H1 (cell line): ENCODE measurements around the gene TMEM255A. TPM values are rescaled to one million over a fixed set of nuclear protein-coding genes. Genes with fewer than 3 reads are reported as not detected.

ENCODE experiments used
- CTCF ChIA-PET: fragments of 300-600 bp; sonication (Branson Sonifier 250); formaldehyde crosslinking; loops from one replicate; lab custom pipeline; 2021; ENCODE audit not compliant: partially characterized antibody; lab: Charles Lee
- POLR2A ChIA-PET: fragments of 300-600 bp; sonication (Branson Sonifier 250); formaldehyde crosslinking; loops from one replicate; lab custom pipeline; 2021; ENCODE audit warnings: inconsistent platforms; ENCODE audit not compliant: partially characterized antibody; lab: Charles Lee
- DNase-seq, 2 experiments: peaks; one replicate each; pipeline versions ENCODE4 v3.0.0 to v3.0.0-alpha.2; 2010 to 2022; ENCODE audit warnings: low spot score in 2 of 2, low read depth in 1 of 2, mixed read lengths in 1 of 2
- FAIRE-seq: peaks from 2 replicates; lab custom pipeline; 2011; peaks lifted over from hg19 to GRCh38; lab: Jason Lieb, UNC
- H2AFZ ChIP-seq: 2 replicates; pipeline ENCODE4 v1.8.1; 2012; ENCODE audit warnings: low read length, inconsistent platforms
- H2AK5ac ChIP-seq: 2 replicates; pipeline ENCODE4 v1.6.1; 2013; ENCODE audit warnings: low read depth, low read length
- H2BK120ac ChIP-seq: replicated peaks from 2 replicates; pipeline ENCODE3; 2013; ENCODE audit warnings: low read depth, low read length, inconsistent platforms
- H2BK12ac ChIP-seq: 2 replicates; pipeline ENCODE4 v1.6.1; 2013; ENCODE audit warnings: low read depth, low read length
- H2BK15ac ChIP-seq: 2 replicates; pipeline ENCODE4 v1.6.1; 2013; ENCODE audit warnings: low read length
- H2BK20ac ChIP-seq: 2 replicates; pipeline ENCODE4 v1.6.1; 2013; ENCODE audit warnings: low read length
- H2BK5ac ChIP-seq: 2 replicates; pipeline ENCODE4 v1.6.1; 2013; ENCODE audit warnings: low read depth, low read length
- H3K14ac ChIP-seq: 2 replicates; pipeline ENCODE4 v1.6.1; 2013; ENCODE audit warnings: inconsistent platforms; ENCODE audit not compliant: insufficient read length
- H3K18ac ChIP-seq: 2 replicates; pipeline ENCODE4 v1.6.1; 2013; ENCODE audit warnings: low read length; ENCODE audit errors: extremely low read depth
- H3K23ac ChIP-seq: 2 replicates; pipeline ENCODE4 v1.6.1; 2013; ENCODE audit warnings: inconsistent platforms; ENCODE audit not compliant: insufficient read length
- H3K23me2 ChIP-seq: 2 replicates; pipeline ENCODE4 v1.6.1; 2013; ENCODE audit warnings: low read depth, low read length
- H3K27ac ChIP-seq: 2 replicates; pipeline ENCODE4 v1.6.1; 2011; ENCODE audit warnings: low read depth, low read length, inconsistent platforms
- H3K27me3 ChIP-seq, 4 experiments: replicated peaks in 1 of 4; 1 replicate in 1 of 4; 2 replicates in 3 of 4; pipeline versions ENCODE4 v1.6.1 to v1.8.1; 2011 to 2013; ENCODE audit warnings: low read length in 3 of 4, mild to moderate bottlenecking in 3 of 4, inconsistent platforms in 2 of 4, mixed read lengths in 2 of 4, moderate library complexity in 1 of 4; ENCODE audit not compliant: control insufficient read depth in 3 of 4, insufficient read depth in 3 of 4; ENCODE audit errors: extremely low read depth in 1 of 4
- H3K36me3 ChIP-seq, 4 experiments: 2 replicates each; pipeline versions ENCODE4 v1.6.1 to v1.8.1; 2011 to 2013; ENCODE audit warnings: mild to moderate bottlenecking in 4 of 4, low read length in 3 of 4, moderate library complexity in 2 of 4, control low read depth in 1 of 4, inconsistent platforms in 1 of 4; ENCODE audit not compliant: insufficient read depth in 4 of 4, control insufficient read depth in 2 of 4
- H3K4ac ChIP-seq: replicated peaks from 2 replicates; pipeline ENCODE3; 2013; ENCODE audit warnings: low read length, low read depth, mixed read lengths, inconsistent platforms; ENCODE audit not compliant: insufficient read length
- H3K4me1 ChIP-seq, 4 experiments: replicated peaks in 1 of 4; 1 replicate in 1 of 4; 2 replicates in 3 of 4; pipeline versions ENCODE4 v1.6.1 to v1.8.1; 2011 to 2013; ENCODE audit warnings: low read length in 3 of 4, inconsistent platforms in 2 of 4, mixed read lengths in 1 of 4; ENCODE audit not compliant: insufficient read depth in 4 of 4, control insufficient read depth in 3 of 4
- H3K4me2 ChIP-seq, 2 experiments: 2 replicates each; pipeline versions ENCODE4 v1.6.1 to v1.8.1; 2011 to 2013; ENCODE audit warnings: low read depth in 2 of 2, low read length in 2 of 2, control low read depth in 1 of 2, inconsistent platforms in 1 of 2, mild to moderate bottlenecking in 1 of 2; ENCODE audit not compliant: insufficient read depth in 1 of 2
- H3K4me3 ChIP-seq, 4 experiments: fragments of 200-600, 300-600 bp in 1 of 4; sonication (generic), shearing (Covaris generic), sonication (Bioruptor Twin) in 1 of 4; 2 replicates each; pipeline versions ENCODE4 v1.5.1 to v1.8.1; 2011 to 2016; ENCODE audit warnings: low read length in 4 of 4, low read depth in 3 of 4, control low read depth in 2 of 4, inconsistent platforms in 2 of 4, mild to moderate bottlenecking in 2 of 4, mixed read lengths in 1 of 4, moderate library complexity in 1 of 4; ENCODE audit not compliant: insufficient read depth in 2 of 4; ENCODE audit errors: extremely low read depth in 1 of 4
- H3K56ac ChIP-seq: replicated peaks from 2 replicates; pipeline ENCODE3; 2013; ENCODE audit warnings: low read depth, mild to moderate bottlenecking, mixed read lengths, low read length, inconsistent platforms; ENCODE audit not compliant: insufficient read length
- H3K79me1 ChIP-seq: 2 replicates; pipeline ENCODE4 v1.6.1; 2013; ENCODE audit warnings: low read depth, low read length, control low read depth
- H3K79me2 ChIP-seq, 2 experiments: 2 replicates each; pipeline versions ENCODE4 v1.6.1 to v1.8.1; 2012 to 2013; ENCODE audit warnings: low read length in 2 of 2, mild to moderate bottlenecking in 2 of 2, inconsistent platforms in 1 of 2; ENCODE audit not compliant: insufficient read depth in 2 of 2, control insufficient read depth in 1 of 2
- H3K9ac ChIP-seq, 4 experiments: replicated peaks in 1 of 4; 1 replicate in 1 of 4; 2 replicates in 3 of 4; pipeline versions ENCODE4 v1.6.1 to v1.8.1; 2011 to 2013; ENCODE audit warnings: low read depth in 3 of 4, low read length in 3 of 4, control low read depth in 2 of 4, mild to moderate bottlenecking in 2 of 4, moderate library complexity in 2 of 4, inconsistent platforms in 1 of 4; ENCODE audit errors: extremely low read depth in 1 of 4
- H3K9me3 ChIP-seq, 2 experiments: 2 replicates each; pipeline versions ENCODE4 v1.6.1 to v1.8.1; 2012 to 2013; ENCODE audit warnings: mild to moderate bottlenecking in 2 of 2, moderate library complexity in 2 of 2, control low read depth in 1 of 2, inconsistent platforms in 1 of 2, low read depth in 1 of 2, low read length in 1 of 2, mixed read lengths in 1 of 2; ENCODE audit not compliant: insufficient read depth in 2 of 2
- H4K20me1 ChIP-seq, 2 experiments: replicated peaks in 1 of 2; 2 replicates each; pipeline versions ENCODE3 to v1.8.1; 2011 to 2013; ENCODE audit warnings: inconsistent platforms in 2 of 2, low read length in 2 of 2, mild to moderate bottlenecking in 1 of 2; ENCODE audit not compliant: insufficient read depth in 2 of 2, control insufficient read depth in 1 of 2
- H4K5ac ChIP-seq: 2 replicates; pipeline ENCODE4 v1.6.1; 2013; ENCODE audit warnings: low read length, low read depth, mixed read lengths, inconsistent platforms; ENCODE audit not compliant: insufficient read length
- H4K8ac ChIP-seq: 2 replicates; pipeline ENCODE4 v1.8.0; 2013; ENCODE audit warnings: mild to moderate bottlenecking, moderate library complexity, low read length, inconsistent platforms; ENCODE audit not compliant: insufficient read depth; ENCODE audit errors: extremely low read depth
- H4K91ac ChIP-seq: replicated peaks from 2 replicates; pipeline ENCODE3; 2013; ENCODE audit warnings: low read length, mixed read lengths, inconsistent platforms; ENCODE audit not compliant: insufficient read length
- BRCA1 ChIP-seq: IDR thresholded peaks from 2 replicates; pipeline ENCODE4 v1.6.1; 2012; ENCODE audit warnings: low read depth, low read length, improper control_type of control experiment
- CHD1 ChIP-seq: IDR thresholded peaks from 2 replicates; pipeline ENCODE4 v1.6.1; 2012; ENCODE audit warnings: low read depth, low read length, improper control_type of control experiment
- CTBP2 ChIP-seq: IDR thresholded peaks from 2 replicates; pipeline ENCODE4 v1.7.0; 2011; ENCODE audit warnings: borderline replicate concordance, mild to moderate bottlenecking, moderate library complexity, mixed read lengths, low read length; ENCODE audit not compliant: insufficient read depth, insufficient read length
- JUND ChIP-seq: IDR thresholded peaks from 2 replicates; pipeline ENCODE4 v1.6.1; 2011; ENCODE audit warnings: mild to moderate bottlenecking, improper control_type of control experiment, low read length
- KDM1A ChIP-seq: fragments of 200-600, 300-600 bp; sonication (generic); IDR thresholded peaks from 2 replicates; pipeline ENCODE4 v1.7.1; 2016; ENCODE audit warnings: mild to moderate bottlenecking, low read length, borderline replicate concordance
- KDM5A ChIP-seq: fragments of 200-600 bp; IDR thresholded peaks from 2 replicates; pipeline ENCODE4 v1.7.1; 2012; ENCODE audit warnings: mild to moderate bottlenecking, low read length, inconsistent platforms, mixed read lengths
- MAFK ChIP-seq: IDR thresholded peaks from 2 replicates; pipeline ENCODE4 v1.6.1; 2012; ENCODE audit warnings: low read depth, mild to moderate bottlenecking, improper control_type of control experiment, low read length
- MAX ChIP-seq: IDR thresholded peaks from 2 replicates; pipeline ENCODE4 v1.6.1; 2012; ENCODE audit warnings: inconsistent platforms
- POU5F1 ChIP-seq: IDR thresholded peaks from 2 replicates; pipeline ENCODE4 v1.6.1; 2011; ENCODE audit warnings: low read depth, mild to moderate bottlenecking, low read length, moderate library complexity
- RAD21 ChIP-seq, 2 experiments: IDR thresholded peaks in 1 of 2; conservative IDR thresholded peaks in 1 of 2; 2 replicates each; pipeline ENCODE4 v1.6.1; 2011; ENCODE audit warnings: low read depth in 2 of 2, low read length in 2 of 2, improper control_type of control experiment in 1 of 2, inconsistent platforms in 1 of 2, mild to moderate bottlenecking in 1 of 2, moderate library complexity in 1 of 2
- SIX5 ChIP-seq: IDR thresholded peaks from 2 replicates; pipeline ENCODE4 v1.6.1; 2011; ENCODE audit warnings: mild to moderate bottlenecking, low read depth, low read length
- TBP ChIP-seq: IDR thresholded peaks from 2 replicates; pipeline ENCODE4 v1.6.1; 2011; ENCODE audit warnings: low read depth, low read length, improper control_type of control experiment
- USF2 ChIP-seq: IDR thresholded peaks from 2 replicates; pipeline ENCODE4 v1.6.1; 2011; ENCODE audit warnings: low read length, improper control_type of control experiment
- whole genome bisulfite sequencing, 2 experiments: shearing (Covaris generic) in 1 of 2; methylation state at CpG; one replicate each; pipeline versions ENCODE4 v1.1.6 to v1.1.7; 2013 to 2015; ENCODE audit warnings: low lambda C conversion rate in 2 of 2, mixed read lengths in 2 of 2, inconsistent platforms in 1 of 2, low coverage in 1 of 2, missing lambda C conversion rate in 1 of 2; ENCODE audit not compliant: insufficient replicate concordance in 2 of 2, insufficient coverage in 1 of 2, insufficient read length in 1 of 2; ENCODE audit errors: extremely low coverage in 1 of 2, missing lambda C conversion rate in 1 of 2; 5-methylcytosine and 5-hydroxymethylcytosine counted together
- polyA plus RNA-seq, 7 experiments: library from polyadenylated mRNA; depleted of rRNA in 3 of 7; stranded (reverse) in 5 of 7; unstranded in 2 of 7; fragments of >200 nt in 5 of 7; fragments of 200-250 nt in 2 of 7; gene quantifications; 1 replicate in 5 of 7; 2 replicates in 1 of 7; 4 replicates in 1 of 7; pipeline versions ENCODE4 v1.2.1 to v1.2.3, GENCODE V29; 2011 to 2013; ENCODE audit warnings: missing spikeins in 2 of 7, mixed read lengths in 2 of 7
- total RNA-seq: library from RNA; stranded (reverse); fragmentation: NEBNext Ultra II Directional; extraction: Animal tissue kit (Norgen Biotek cat#: 25700); gene quantifications from 2 replicates; pipeline ENCODE4 v1.2.1, GENCODE V29; 2021

TMEM255A gene
- total and polyA plus RNA-seq, 2 of the 8 experiments (the other 6 are each of a cell fraction or from before 2014, with no cell fraction given): 0.73 to 2.3 TPM

GRCh38 chrX:120270567-120270966, 40.7 kb downstream of the TMEM255A start:
- Histone ChIP-seq H2AFZ (no peak overlapping the region), H3K4ac (no peak overlapping the region), H3K27ac (no peak overlapping the region), H3K14ac (no peak overlapping the region), H4K91ac (no peak overlapping the region), H2BK120ac (no peak overlapping the region), H3K9ac (no peak overlapping the region), H2BK12ac (no peak overlapping the region), H2BK15ac (no peak overlapping the region), H4K20me1 (no peaks in the 10 kb centered on the region), H3K23ac (no peak overlapping the region), H3K18ac (no peak overlapping the region), H4K5ac (no peak overlapping the region), H3K9me3 (no peaks in the 10 kb centered on the region), H3K36me3 (no peaks in the 10 kb centered on the region), H3K4me3 (no peak overlapping the region), H2BK5ac (no peak overlapping the region), H3K56ac (no peak overlapping the region), H3K79me1 (no peaks in the 10 kb centered on the region), H2AK5ac (no peak overlapping the region), H3K27me3 (0 out of 7 replicates have a peak, but pooled peaks cover 0 to 3% (median 0%) of the 10 kb centered on the region in 4 experiments), H2BK20ac (no peak overlapping the region), H4K8ac (no peak overlapping the region), H3K4me2 (no peak overlapping the region), H3K79me2 (no peaks in the 10 kb centered on the region), H3K4me1 (peaks cover 0 to 5% (median 0%) of the 10 kb centered on the region in 4 experiments; a peak in 2 of 7 replicates), H3K23me2 (no peaks in the 10 kb centered on the region)
- ChIA-PET CTCF (no interaction called here), POLR2A (no interaction called here)
- FAIRE-seq (no peak), DNase-seq (no peak)
- 100% methylated on average over 4 of the region's 4 CpGs; no CpG with 5 or more reads in 1 of the 2 experiments for WGBS, 2 experiments
- TF ChIP-seq POU5F1 (no peak), JUND (no peak), TBP (no peak), SIX5 (no peak), KDM1A (no peak), MAX (no peak), KDM5A (no peak), RAD21 (IDR thresholded peaks at IDR 0.05 in 1 of 2, conservative IDR thresholded peaks at IDR 0.05 in 1 of 2; ENCODE audit: low read depth in 2 of 2, low read length in 2 of 2) (no peak), CTBP2 (no peak), MAFK (no peak), CHD1 (no peak), USF2 (no peak), BRCA1 (no peak)
